ENCODE data around the gene OR5AU1. TPM values are rescaled to one million over a fixed set of nuclear protein-coding genes. Genes with fewer than 3 reads are reported as not detected.

The OR5AU1 gene
- total RNA-seq, 1 donor from 2014 or later: not detected

DNA sequence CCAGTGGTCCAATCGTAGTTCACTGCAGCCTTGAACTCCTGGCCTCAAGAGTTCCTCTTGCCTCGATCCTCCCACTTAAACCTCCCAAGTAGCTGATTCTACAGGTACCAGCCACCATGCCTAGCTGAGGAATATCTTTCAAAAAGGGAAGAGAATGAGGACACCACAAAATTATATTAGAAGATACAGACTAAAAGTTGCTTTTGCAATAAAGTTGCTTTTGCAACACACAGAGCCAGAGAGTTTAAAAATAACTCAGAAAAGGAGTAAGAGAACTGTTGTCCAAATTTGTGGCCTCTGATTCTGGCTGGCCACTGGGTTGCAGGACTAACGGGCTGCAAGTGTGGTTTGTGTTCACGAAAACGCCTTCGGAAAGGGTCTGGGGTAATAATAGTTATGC lies 35.2 kb downstream of the OR5AU1 start:
- no peak overlapping the region for H3K27ac Mint-ChIP-seq (ENCODE audit: unreplicated experiment)
- TF ChIP-seq, protein P1, sequence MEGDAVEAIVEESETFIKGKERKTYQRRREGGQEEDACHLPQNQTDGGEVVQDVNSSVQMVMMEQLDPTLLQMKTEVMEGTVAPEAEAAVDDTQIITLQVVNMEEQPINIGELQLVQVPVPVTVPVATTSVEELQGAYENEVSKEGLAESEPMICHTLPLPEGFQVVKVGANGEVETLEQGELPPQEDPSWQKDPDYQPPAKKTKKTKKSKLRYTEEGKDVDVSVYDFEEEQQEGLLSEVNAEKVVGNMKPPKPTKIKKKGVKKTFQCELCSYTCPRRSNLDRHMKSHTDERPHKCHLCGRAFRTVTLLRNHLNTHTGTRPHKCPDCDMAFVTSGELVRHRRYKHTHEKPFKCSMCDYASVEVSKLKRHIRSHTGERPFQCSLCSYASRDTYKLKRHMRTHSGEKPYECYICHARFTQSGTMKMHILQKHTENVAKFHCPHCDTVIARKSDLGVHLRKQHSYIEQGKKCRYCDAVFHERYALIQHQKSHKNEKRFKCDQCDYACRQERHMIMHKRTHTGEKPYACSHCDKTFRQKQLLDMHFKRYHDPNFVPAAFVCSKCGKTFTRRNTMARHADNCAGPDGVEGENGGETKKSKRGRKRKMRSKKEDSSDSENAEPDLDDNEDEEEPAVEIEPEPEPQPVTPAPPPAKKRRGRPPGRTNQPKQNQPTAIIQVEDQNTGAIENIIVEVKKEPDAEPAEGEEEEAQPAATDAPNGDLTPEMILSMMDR (IDR thresholded peaks at IDR 0.05; ENCODE audit: partially characterized antibody, unreplicated experiment): no peak
- no peak overlapping the region for H3K4me3 Mint-ChIP-seq (ENCODE audit: unreplicated experiment)

GRCh38 chr14:21118933-21119332 lies 36.9 kb downstream of the OR5AU1 start:
- Mint-ChIP-seq H3K36me3 (ENCODE audit: unreplicated experiment) (no peaks in the 10 kb centered on the region), H3K9me3 (ENCODE audit: unreplicated experiment) (no peaks in the 10 kb centered on the region), H3K4me3 (ENCODE audit: unreplicated experiment) (no peak overlapping the region), H3K27me3 (ENCODE audit: unreplicated experiment) (no peaks in the 10 kb centered on the region), H3K4me1 (ENCODE audit: low read depth, unreplicated experiment) (no peaks in the 10 kb centered on the region), H3K27ac (ENCODE audit: unreplicated experiment) (no peak overlapping the region)
- TF ChIP-seq, protein P1 (IDR thresholded peaks at IDR 0.05; ENCODE audit: partially characterized antibody, unreplicated experiment): no peak
- DNase-seq: no peak

More for the DNA sequence above, 35.2 kb downstream of the OR5AU1 start:
- H3K36me3 Mint-ChIP-seq (ENCODE audit: unreplicated experiment): peaks cover 4% of the 10 kb centered on the region
- H3K4me1 Mint-ChIP-seq (ENCODE audit: low read depth, unreplicated experiment): no peaks in the 10 kb centered on the region
- H3K27me3 Mint-ChIP-seq (ENCODE audit: unreplicated experiment): no peaks in the 10 kb centered on the region
- DNase-seq: no peak
- H3K9me3 Mint-ChIP-seq (ENCODE audit: unreplicated experiment): peaks cover 3% of the 10 kb centered on the region

DNA sequence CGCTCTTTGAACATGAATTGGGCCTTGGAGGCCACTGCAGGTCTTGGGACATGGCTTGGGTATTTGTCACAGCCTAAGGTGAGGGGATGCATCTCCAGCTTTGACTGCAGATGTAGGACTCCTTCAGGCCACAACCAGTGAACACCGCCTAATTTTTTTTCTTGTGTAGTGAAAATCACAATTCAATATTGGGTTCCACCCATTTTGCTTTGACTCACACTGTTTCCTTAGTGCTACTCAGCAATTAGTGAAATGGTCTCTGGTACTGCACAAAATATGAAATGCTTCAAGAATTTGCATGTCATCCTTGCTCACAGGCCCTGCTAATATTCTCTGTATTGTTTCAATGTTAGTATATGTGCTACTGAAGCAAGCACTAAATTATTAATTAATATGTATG lies 42.5 kb downstream of the OR5AU1 start:
- TF ChIP-seq, protein P1 (IDR thresholded peaks at IDR 0.05; ENCODE audit: partially characterized antibody, unreplicated experiment): no peak
- H3K27ac Mint-ChIP-seq (ENCODE audit: unreplicated experiment): no peak overlapping the region
- H3K9me3 Mint-ChIP-seq (ENCODE audit: unreplicated experiment): no peaks in the 10 kb centered on the region
- no peaks in the 10 kb centered on the region for H3K36me3 Mint-ChIP-seq (ENCODE audit: unreplicated experiment)
- H3K27me3 Mint-ChIP-seq (ENCODE audit: unreplicated experiment): no peaks in the 10 kb centered on the region
- H3K4me1 Mint-ChIP-seq (ENCODE audit: low read depth, unreplicated experiment): no peaks in the 10 kb centered on the region
- no peak for DNase-seq
- no peak overlapping the region for H3K4me3 Mint-ChIP-seq (ENCODE audit: unreplicated experiment)

DNA sequence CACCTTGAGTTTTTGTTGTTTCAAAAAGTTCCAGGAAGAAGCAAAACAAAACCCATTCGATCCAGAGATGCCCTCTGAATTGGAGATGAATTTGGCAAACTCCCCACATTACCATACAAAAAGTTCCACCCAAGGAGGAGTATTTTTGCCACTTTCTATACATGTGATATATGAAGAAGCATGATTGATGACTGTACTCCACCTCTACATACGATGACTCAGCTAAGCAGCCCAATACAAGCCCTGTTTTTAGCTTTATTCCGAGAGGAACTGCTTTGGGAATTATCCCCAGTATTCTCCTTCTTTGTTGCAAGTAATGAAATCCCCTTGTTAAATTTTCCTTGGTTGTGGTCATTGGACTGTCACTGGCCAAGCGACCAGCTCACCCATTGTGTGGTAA lies 43.6 kb downstream of the OR5AU1 start:
- no peak overlapping the region for H3K4me3 Mint-ChIP-seq (ENCODE audit: unreplicated experiment)
- no peak overlapping the region for H3K27ac Mint-ChIP-seq (ENCODE audit: unreplicated experiment)
- TF ChIP-seq, protein P1 (IDR thresholded peaks at IDR 0.05; ENCODE audit: partially characterized antibody, unreplicated experiment): no peak
- no peak for DNase-seq
- H3K9me3 Mint-ChIP-seq (ENCODE audit: unreplicated experiment): no peaks in the 10 kb centered on the region
- no peaks in the 10 kb centered on the region for H3K27me3 Mint-ChIP-seq (ENCODE audit: unreplicated experiment)
- no peaks in the 10 kb centered on the region for H3K36me3 Mint-ChIP-seq (ENCODE audit: unreplicated experiment)
- H3K4me1 Mint-ChIP-seq (ENCODE audit: low read depth, unreplicated experiment): peaks cover under 1% of the 10 kb centered on the region

GRCh38 chr14:21109377-21110138 lies 46.3 kb downstream of the OR5AU1 start:
- H3K4me1 Mint-ChIP-seq (ENCODE audit: low read depth, unreplicated experiment): peaks cover 21% of the 10 kb centered on the region

More at GRCh38 chr14:21109377-21110138, 46.3 kb downstream of the OR5AU1 start:
- Mint-ChIP-seq H3K36me3 (ENCODE audit: unreplicated experiment) (no peaks in the 10 kb centered on the region), H3K27me3 (ENCODE audit: unreplicated experiment) (peaks cover 2% of the 10 kb centered on the region), H3K9me3 (ENCODE audit: unreplicated experiment) (peaks cover 2% of the 10 kb centered on the region), H3K27ac (ENCODE audit: unreplicated experiment) (no peak overlapping the region), H3K4me3 (ENCODE audit: unreplicated experiment) (no peak overlapping the region)
- no peak for DNase-seq
- TF ChIP-seq, protein P1 (IDR thresholded peaks at IDR 0.05; ENCODE audit: partially characterized antibody, unreplicated experiment): no peak
